Measurements from ENCODE around the gene FAAP20.

GRCh38 chr1:2155147-2155598 lies 39.4 kb downstream of the FAAP20 start:
- no peak for TF ChIP-seq EZH2 (IDR thresholded peaks at IDR 0.05; ENCODE audit: insufficient read depth, poor library complexity, severe bottlenecking)
- TF ChIP-seq EZH2phosphoT487 (IDR thresholded peaks at IDR 0.05; ENCODE audit: insufficient read depth, low read depth) = no peak
